IMR-90 (cell line): Measurements from ENCODE around the gene CARM1. TPM values are rescaled to one million over a fixed set of nuclear protein-coding genes. Genes with fewer than 3 reads are reported as not detected.

Source experiments
- ATAC-seq: fragments of 200-7000 bp; cut with Tn5 transposase; 2 replicates; pipeline ENCODE4 v1.9.1; 2020; ENCODE audit warnings: low read depth, mild to moderate bottlenecking, moderate library complexity
- BruUV-seq: library from RNA; stranded (reverse); fragments of 400-500 nt; replicated peaks from 2 replicates; lab custom pipeline; 2021; lab: Mats Ljungman, UMichigan
- CTCF ChIA-PET: fragments of 300-600 bp; formaldehyde crosslinking; extraction: SDS; loops from one replicate; lab custom pipeline; 2021; ENCODE audit warnings: antibody characterized with exemption; lab: Yijun Ruan, JAX
- POLR2A ChIA-PET: fragments of 300-600 bp; sonication (Branson Sonifier 250); formaldehyde crosslinking; loops from one replicate; lab custom pipeline; 2022; ENCODE audit warnings: antibody characterized with exemption; ENCODE audit not compliant: unreplicated experiment; lab: Charles Lee
- DNase-seq: peaks from one replicate; pipeline ENCODE4 v3.0.0; 2013
- H2AFZ ChIP-seq: replicated peaks from 2 replicates; pipeline ENCODE3; 2013; ENCODE audit warnings: low read length, mild to moderate bottlenecking; ENCODE audit not compliant: poor library complexity
- H2AK5ac ChIP-seq: 2 replicates; pipeline ENCODE4 v1.6.1; 2013; ENCODE audit warnings: low read depth, low read length, inconsistent platforms
- H2AK9ac ChIP-seq: replicated peaks from 2 replicates; pipeline ENCODE3; 2013; ENCODE audit warnings: mild to moderate bottlenecking, low read depth, low read length, moderate library complexity; ENCODE audit not compliant: poor library complexity
- H2BK120ac ChIP-seq: 2 replicates; pipeline ENCODE4 v1.6.1; 2013; ENCODE audit warnings: low read depth, low read length, inconsistent platforms
- H2BK15ac ChIP-seq: 3 replicates; pipeline ENCODE4 v1.6.1; 2013; ENCODE audit warnings: low read depth, low read length, inconsistent platforms
- H2BK20ac ChIP-seq: 2 replicates; pipeline ENCODE4 v1.6.1; 2013; ENCODE audit warnings: low read depth, mild to moderate bottlenecking, inconsistent platforms, low read length, moderate library complexity
- H2BK5ac ChIP-seq: 2 replicates; pipeline ENCODE4 v1.6.1; 2013; ENCODE audit warnings: mild to moderate bottlenecking, low read depth, low read length, inconsistent platforms; ENCODE audit not compliant: poor library complexity, severe bottlenecking
- H3K14ac ChIP-seq: replicated peaks from 2 replicates; pipeline ENCODE4 v1.6.1; 2013; ENCODE audit warnings: low read depth, low read length, inconsistent platforms
- H3K18ac ChIP-seq: 2 replicates; pipeline ENCODE4 v1.6.1; 2013; ENCODE audit warnings: low read depth, low read length, control low read depth
- H3K23ac ChIP-seq: 2 replicates; pipeline ENCODE4 v1.6.1; 2013; ENCODE audit warnings: low read depth, low read length, inconsistent platforms
- H3K27ac ChIP-seq: 2 replicates; pipeline ENCODE4 v1.5.1; 2013; ENCODE audit warnings: mild to moderate bottlenecking, control low read depth, low read length; ENCODE audit not compliant: insufficient read depth
- H3K27me3 ChIP-seq: 2 replicates; pipeline ENCODE4 v1.6.1; 2013; ENCODE audit warnings: low read length; ENCODE audit not compliant: control insufficient read depth, insufficient read depth
- H3K36me3 ChIP-seq: 2 replicates; pipeline ENCODE4 v1.6.1; 2013; ENCODE audit warnings: low read length, mixed read lengths; ENCODE audit not compliant: control insufficient read depth, insufficient read depth
- H3K4ac ChIP-seq: 2 replicates; pipeline ENCODE4 v1.6.1; 2013; ENCODE audit warnings: low read depth, low read length, inconsistent platforms
- H3K4me1 ChIP-seq: 2 replicates; pipeline ENCODE4 v1.6.1; 2013; ENCODE audit warnings: low read length, mixed read lengths; ENCODE audit not compliant: control insufficient read depth, insufficient read depth
- H3K4me2 ChIP-seq: 2 replicates; pipeline ENCODE4 v1.6.1; 2013; ENCODE audit warnings: low read depth, mild to moderate bottlenecking, control low read depth, low read length, moderate library complexity
- H3K4me3 ChIP-seq: 2 replicates; pipeline ENCODE4 v1.5.1; 2013; ENCODE audit warnings: low read depth, mild to moderate bottlenecking, control low read depth, low read length, moderate library complexity; ENCODE audit not compliant: insufficient read depth
- H3K56ac ChIP-seq: 2 replicates; pipeline ENCODE4 v1.6.1; 2013; ENCODE audit warnings: low read length, inconsistent platforms; ENCODE audit not compliant: insufficient read depth; ENCODE audit errors: extremely low read depth
- H3K79me1 ChIP-seq, 2 experiments: 2 replicates each; pipeline ENCODE4 v1.6.1; 2013; ENCODE audit warnings: low read length in 2 of 2, inconsistent platforms in 1 of 2, low read depth in 1 of 2
- H3K9ac ChIP-seq: 2 replicates; pipeline ENCODE4 v1.6.1; 2013; ENCODE audit warnings: low read depth, low read length, control low read depth
- H3K9me1 ChIP-seq: 2 replicates; pipeline ENCODE4 v1.6.1; 2013; ENCODE audit warnings: low read length, inconsistent platforms; ENCODE audit not compliant: insufficient read depth
- H3K9me3 ChIP-seq: 2 replicates; pipeline ENCODE4 v1.6.1; 2013; ENCODE audit warnings: low read length; ENCODE audit not compliant: control insufficient read depth, insufficient read depth
- H4K20me1 ChIP-seq: 2 replicates; pipeline ENCODE4 v1.6.1; 2013; ENCODE audit warnings: low read length, inconsistent platforms; ENCODE audit not compliant: insufficient read depth
- H4K5ac ChIP-seq: 2 replicates; pipeline ENCODE4 v1.6.1; 2013; ENCODE audit warnings: mild to moderate bottlenecking, low read depth, low read length, control low read depth
- H4K8ac ChIP-seq, 2 experiments: 2 replicates each; pipeline ENCODE4 v1.6.1; 2013; ENCODE audit warnings: low read depth in 2 of 2, low read length in 2 of 2, control low read depth in 1 of 2, inconsistent platforms in 1 of 2
- H4K91ac ChIP-seq: 2 replicates; pipeline ENCODE4 v1.6.1; 2013; ENCODE audit warnings: low read depth, low read length, inconsistent platforms; ENCODE audit not compliant: insufficient read depth
- ELK1 ChIP-seq: fragments of 150-350 bp; IDR thresholded peaks from 2 replicates; pipeline ENCODE4 v1.6.1; 2016; ENCODE audit warnings: low read depth, mild to moderate bottlenecking, low read length, moderate library complexity, borderline replicate concordance
- RFX5 ChIP-seq: IDR thresholded peaks from 2 replicates; pipeline ENCODE4 v1.8.0; 2012; ENCODE audit warnings: low read depth, mild to moderate bottlenecking, low read length, moderate library complexity
- WGBS, 2 experiments: methylation state at CpG; one replicate each; pipeline versions ENCODE4 v1.1.5 to v1.1.7; 2013; ENCODE audit warnings: missing lambda C conversion rate in 2 of 2; ENCODE audit not compliant: insufficient read length in 1 of 2; ENCODE audit errors: extremely low coverage in 2 of 2; 5-methylcytosine and 5-hydroxymethylcytosine counted together
- dilution Hi-C: fragments of 300-500 bp; cut with HindIII; formaldehyde crosslinking; loops from one replicate; pipeline ENCODE4 v1.14.3; 2018; ENCODE audit warnings: low sequenced_read_pairs; ENCODE audit not compliant: unreplicated experiment
- in situ Hi-C: fragments of 300-500 bp; cut with MboI; formaldehyde crosslinking; loops from 3 replicates; pipeline ENCODE4 v1.14.3; 2019; ENCODE audit warnings: low sequenced_read_pairs, inconsistent platforms, mixed read lengths
- intact Hi-C: fragments of 100-400 bp; cut with micrococcal nuclease; formaldehyde crosslinking; loops from 2 replicates; pipeline ENCODE4 v1.10.0; 2022
- polyA plus RNA-seq, 3 experiments: library from polyadenylated mRNA; depleted of rRNA; stranded (reverse); fragments of >200 nt; gene quantifications; 2 replicates each; pipeline ENCODE4 v1.2.3, GENCODE V29; 2012; ENCODE audit warnings: low replicate concordance in 1 of 3
- total RNA-seq: library from RNA; depleted of rRNA; stranded (reverse); fragments of >200 nt; gene quantifications from 2 replicates; pipeline ENCODE4 v1.2.3, GENCODE V29; 2012

The CARM1 gene
- total and polyA plus RNA-seq, 2 of the 4 experiments (the other 2 are of a cell fraction) = 20.3 to 67.1 TPM

GRCh38 chr19:10846500-10847202 lies 24.7 kb upstream of the CARM1 start:
- TF ChIP-seq RFX5 (no peak), ELK1 (no peak)
- WGBS, 2 experiments = no CpG with 5 or more reads among the region's 2 CpGs
- H3K23ac ChIP-seq = no peak overlapping the region
- H3K36me3 ChIP-seq = no peaks in the 10 kb centered on the region
- peaks cover 5% of the 10 kb centered on the region for H3K27me3 ChIP-seq
- no peak overlapping the region for H3K4me2 ChIP-seq
- H3K9me3 ChIP-seq = peaks cover 3% of the 10 kb centered on the region
- no peaks in the 10 kb centered on the region for H4K20me1 ChIP-seq
- H3K27ac ChIP-seq = no peak overlapping the region
- no peak overlapping the region for H2AK9ac ChIP-seq
- no peak overlapping the region for H3K4ac ChIP-seq
- H3K4me3 ChIP-seq = no peak overlapping the region
- dilution Hi-C loops (no loop called here), intact Hi-C loops (no loop called here), in situ Hi-C loops (no loop called here)
- no peak overlapping the region for H4K8ac ChIP-seq
- CTCF ChIA-PET = interaction anchor here (1.6 kb wide), 1 partner anchor 18 kb away, joined by 4 read pairs; no protein-coding TSS in a partner anchor
- no peak overlapping the region for H2BK5ac ChIP-seq
- POLR2A ChIA-PET = no interaction called here
- ATAC-seq (no peak), DNase-seq (no peak)
- H3K4me1 ChIP-seq = peaks cover 3% of the 10 kb centered on the region; the same call in 1 of the 2 replicates
- H2BK15ac ChIP-seq = no peak overlapping the region
- H3K79me1 ChIP-seq = no peaks in the 10 kb centered on the region
- no peak overlapping the region for H3K9ac ChIP-seq
- H3K56ac ChIP-seq = no peak overlapping the region
- H3K14ac ChIP-seq = no peak overlapping the region
- no peaks in the 10 kb centered on the region for H3K9me1 ChIP-seq
- BruUV-seq = no TSS peak
- H2BK20ac ChIP-seq = no peak overlapping the region
- H2AFZ ChIP-seq = no peak overlapping the region
- no peak overlapping the region for H4K91ac ChIP-seq
- H4K5ac ChIP-seq = no peak overlapping the region
- no peak overlapping the region for H2BK120ac ChIP-seq
- no peak overlapping the region for H2AK5ac ChIP-seq
- no peak overlapping the region for H3K18ac ChIP-seq
